Measurements from ENCODE around the gene THPO.

DNA sequence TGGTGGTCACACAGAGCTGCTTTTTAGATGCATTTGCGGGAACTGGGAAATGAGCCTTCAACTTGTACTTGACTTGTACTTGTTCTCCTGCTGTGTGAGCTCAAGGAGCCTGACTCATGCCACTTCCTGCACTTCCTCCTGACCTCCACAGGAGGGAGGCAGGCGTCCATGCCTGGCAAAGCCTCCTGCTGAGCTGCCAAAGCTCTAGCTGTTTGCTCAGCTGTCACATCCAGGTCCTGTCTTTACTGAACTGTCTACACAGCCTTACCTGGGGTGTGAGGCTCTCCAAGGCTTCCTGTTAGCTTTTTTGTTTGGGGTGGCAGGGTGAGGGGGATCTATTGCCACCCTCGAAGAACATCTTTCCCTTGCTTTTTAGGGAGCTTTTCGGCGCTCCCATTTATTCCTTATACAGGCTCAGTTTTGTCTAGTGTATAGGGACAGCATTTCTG, 6.4 kb downstream of the THPO start:
- peak; percentile 84 to 98 for TF ChIP-seq CTCF (conservative IDR thresholded peaks at IDR 0.05; ENCODE audit: low read depth in 2 of 2)
- TF ChIP-seq POLR2AphosphoS5 (IDR thresholded peaks at IDR 0.05; ENCODE audit: low read depth) = 0 out of 2 replicates have a peak, but pooled peaks have one; percentile 29
- TF ChIP-seq CREB1 (CRISPR knock-in tag; IDR thresholded peaks at IDR 0.05; ENCODE audit: low read depth) = no peak
- no peak for TF ChIP-seq EZH2 (IDR thresholded peaks at IDR 0.05; ENCODE audit: low read depth, unreplicated experiment)
- no peak for TF ChIP-seq ETS1 (IDR thresholded peaks at IDR 0.05)
- TF ChIP-seq, protein P1, sequence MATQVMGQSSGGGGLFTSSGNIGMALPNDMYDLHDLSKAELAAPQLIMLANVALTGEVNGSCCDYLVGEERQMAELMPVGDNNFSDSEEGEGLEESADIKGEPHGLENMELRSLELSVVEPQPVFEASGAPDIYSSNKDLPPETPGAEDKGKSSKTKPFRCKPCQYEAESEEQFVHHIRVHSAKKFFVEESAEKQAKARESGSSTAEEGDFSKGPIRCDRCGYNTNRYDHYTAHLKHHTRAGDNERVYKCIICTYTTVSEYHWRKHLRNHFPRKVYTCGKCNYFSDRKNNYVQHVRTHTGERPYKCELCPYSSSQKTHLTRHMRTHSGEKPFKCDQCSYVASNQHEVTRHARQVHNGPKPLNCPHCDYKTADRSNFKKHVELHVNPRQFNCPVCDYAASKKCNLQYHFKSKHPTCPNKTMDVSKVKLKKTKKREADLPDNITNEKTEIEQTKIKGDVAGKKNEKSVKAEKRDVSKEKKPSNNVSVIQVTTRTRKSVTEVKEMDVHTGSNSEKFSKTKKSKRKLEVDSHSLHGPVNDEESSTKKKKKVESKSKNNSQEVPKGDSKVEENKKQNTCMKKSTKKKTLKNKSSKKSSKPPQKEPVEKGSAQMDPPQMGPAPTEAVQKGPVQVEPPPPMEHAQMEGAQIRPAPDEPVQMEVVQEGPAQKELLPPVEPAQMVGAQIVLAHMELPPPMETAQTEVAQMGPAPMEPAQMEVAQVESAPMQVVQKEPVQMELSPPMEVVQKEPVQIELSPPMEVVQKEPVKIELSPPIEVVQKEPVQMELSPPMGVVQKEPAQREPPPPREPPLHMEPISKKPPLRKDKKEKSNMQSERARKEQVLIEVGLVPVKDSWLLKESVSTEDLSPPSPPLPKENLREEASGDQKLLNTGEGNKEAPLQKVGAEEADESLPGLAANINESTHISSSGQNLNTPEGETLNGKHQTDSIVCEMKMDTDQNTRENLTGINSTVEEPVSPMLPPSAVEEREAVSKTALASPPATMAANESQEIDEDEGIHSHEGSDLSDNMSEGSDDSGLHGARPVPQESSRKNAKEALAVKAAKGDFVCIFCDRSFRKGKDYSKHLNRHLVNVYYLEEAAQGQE (IDR thresholded peaks at IDR 0.05; ENCODE audit: unreplicated experiment) = no peak
- no peak for TF ChIP-seq ZNF331 (CRISPR knock-in tag; IDR thresholded peaks at IDR 0.05; ENCODE audit: low read depth)
